IMR-90 (cell line): Measurements from ENCODE around the gene THRA. TPM values are rescaled to one million over a fixed set of nuclear protein-coding genes. Genes with fewer than 3 reads are reported as not detected.

Experiments used
- ATAC-seq: fragments of 200-7000 bp; cut with Tn5 transposase; 2 replicates; pipeline ENCODE4 v1.9.1; 2020; ENCODE audit warnings: low read depth, mild to moderate bottlenecking, moderate library complexity
- BruUV-seq: library from RNA; stranded (reverse); fragments of 400-500 nt; replicated peaks from 2 replicates; lab custom pipeline; 2021; lab: Mats Ljungman, UMichigan
- CTCF ChIA-PET: fragments of 300-600 bp; formaldehyde crosslinking; extraction: SDS; loops from one replicate; lab custom pipeline; 2021; ENCODE audit warnings: antibody characterized with exemption; lab: Yijun Ruan, JAX
- POLR2A ChIA-PET: fragments of 300-600 bp; sonication (Branson Sonifier 250); formaldehyde crosslinking; loops from one replicate; lab custom pipeline; 2022; ENCODE audit warnings: antibody characterized with exemption; ENCODE audit not compliant: unreplicated experiment; lab: Charles Lee
- DNase-seq: peaks from one replicate; pipeline ENCODE4 v3.0.0; 2013
- H2AFZ ChIP-seq: replicated peaks from 2 replicates; pipeline ENCODE3; 2013; ENCODE audit warnings: low read length, mild to moderate bottlenecking; ENCODE audit not compliant: poor library complexity
- H2AK5ac ChIP-seq: 2 replicates; pipeline ENCODE4 v1.6.1; 2013; ENCODE audit warnings: low read depth, low read length, inconsistent platforms
- H2AK9ac ChIP-seq: replicated peaks from 2 replicates; pipeline ENCODE3; 2013; ENCODE audit warnings: mild to moderate bottlenecking, low read depth, low read length, moderate library complexity; ENCODE audit not compliant: poor library complexity
- H2BK120ac ChIP-seq: 2 replicates; pipeline ENCODE4 v1.6.1; 2013; ENCODE audit warnings: low read depth, low read length, inconsistent platforms
- H2BK15ac ChIP-seq: 3 replicates; pipeline ENCODE4 v1.6.1; 2013; ENCODE audit warnings: low read depth, low read length, inconsistent platforms
- H2BK20ac ChIP-seq: 2 replicates; pipeline ENCODE4 v1.6.1; 2013; ENCODE audit warnings: low read depth, mild to moderate bottlenecking, inconsistent platforms, low read length, moderate library complexity
- H2BK5ac ChIP-seq: 2 replicates; pipeline ENCODE4 v1.6.1; 2013; ENCODE audit warnings: mild to moderate bottlenecking, low read depth, low read length, inconsistent platforms; ENCODE audit not compliant: poor library complexity, severe bottlenecking
- H3K14ac ChIP-seq: replicated peaks from 2 replicates; pipeline ENCODE4 v1.6.1; 2013; ENCODE audit warnings: low read depth, low read length, inconsistent platforms
- H3K18ac ChIP-seq: 2 replicates; pipeline ENCODE4 v1.6.1; 2013; ENCODE audit warnings: low read depth, low read length, control low read depth
- H3K23ac ChIP-seq: 2 replicates; pipeline ENCODE4 v1.6.1; 2013; ENCODE audit warnings: low read depth, low read length, inconsistent platforms
- H3K27ac ChIP-seq: 2 replicates; pipeline ENCODE4 v1.5.1; 2013; ENCODE audit warnings: mild to moderate bottlenecking, control low read depth, low read length; ENCODE audit not compliant: insufficient read depth
- H3K27me3 ChIP-seq: 2 replicates; pipeline ENCODE4 v1.6.1; 2013; ENCODE audit warnings: low read length; ENCODE audit not compliant: control insufficient read depth, insufficient read depth
- H3K36me3 ChIP-seq: 2 replicates; pipeline ENCODE4 v1.6.1; 2013; ENCODE audit warnings: low read length, mixed read lengths; ENCODE audit not compliant: control insufficient read depth, insufficient read depth
- H3K4ac ChIP-seq: 2 replicates; pipeline ENCODE4 v1.6.1; 2013; ENCODE audit warnings: low read depth, low read length, inconsistent platforms
- H3K4me1 ChIP-seq: 2 replicates; pipeline ENCODE4 v1.6.1; 2013; ENCODE audit warnings: low read length, mixed read lengths; ENCODE audit not compliant: control insufficient read depth, insufficient read depth
- H3K4me2 ChIP-seq: 2 replicates; pipeline ENCODE4 v1.6.1; 2013; ENCODE audit warnings: low read depth, mild to moderate bottlenecking, control low read depth, low read length, moderate library complexity
- H3K4me3 ChIP-seq: 2 replicates; pipeline ENCODE4 v1.5.1; 2013; ENCODE audit warnings: low read depth, mild to moderate bottlenecking, control low read depth, low read length, moderate library complexity; ENCODE audit not compliant: insufficient read depth
- H3K56ac ChIP-seq: 2 replicates; pipeline ENCODE4 v1.6.1; 2013; ENCODE audit warnings: low read length, inconsistent platforms; ENCODE audit not compliant: insufficient read depth; ENCODE audit errors: extremely low read depth
- H3K79me1 ChIP-seq, 2 experiments: 2 replicates each; pipeline ENCODE4 v1.6.1; 2013; ENCODE audit warnings: low read length in 2 of 2, inconsistent platforms in 1 of 2, low read depth in 1 of 2
- H3K9ac ChIP-seq: 2 replicates; pipeline ENCODE4 v1.6.1; 2013; ENCODE audit warnings: low read depth, low read length, control low read depth
- H3K9me1 ChIP-seq: 2 replicates; pipeline ENCODE4 v1.6.1; 2013; ENCODE audit warnings: low read length, inconsistent platforms; ENCODE audit not compliant: insufficient read depth
- H3K9me3 ChIP-seq: 2 replicates; pipeline ENCODE4 v1.6.1; 2013; ENCODE audit warnings: low read length; ENCODE audit not compliant: control insufficient read depth, insufficient read depth
- H4K20me1 ChIP-seq: 2 replicates; pipeline ENCODE4 v1.6.1; 2013; ENCODE audit warnings: low read length, inconsistent platforms; ENCODE audit not compliant: insufficient read depth
- H4K5ac ChIP-seq: 2 replicates; pipeline ENCODE4 v1.6.1; 2013; ENCODE audit warnings: mild to moderate bottlenecking, low read depth, low read length, control low read depth
- H4K8ac ChIP-seq, 2 experiments: 2 replicates each; pipeline ENCODE4 v1.6.1; 2013; ENCODE audit warnings: low read depth in 2 of 2, low read length in 2 of 2, control low read depth in 1 of 2, inconsistent platforms in 1 of 2
- H4K91ac ChIP-seq: 2 replicates; pipeline ENCODE4 v1.6.1; 2013; ENCODE audit warnings: low read depth, low read length, inconsistent platforms; ENCODE audit not compliant: insufficient read depth
- MAZ ChIP-seq: IDR thresholded peaks from 2 replicates; pipeline ENCODE4 v1.6.1; 2012; ENCODE audit warnings: low read depth, mild to moderate bottlenecking, low read length, improper control_type of control experiment, moderate library complexity, borderline replicate concordance
- RFX5 ChIP-seq: IDR thresholded peaks from 2 replicates; pipeline ENCODE4 v1.8.0; 2012; ENCODE audit warnings: low read depth, mild to moderate bottlenecking, low read length, moderate library complexity
- WGBS, 2 experiments: methylation state at CpG; one replicate each; pipeline versions ENCODE4 v1.1.5 to v1.1.7; 2013; ENCODE audit warnings: missing lambda C conversion rate in 2 of 2; ENCODE audit not compliant: insufficient read length in 1 of 2; ENCODE audit errors: extremely low coverage in 2 of 2; 5-methylcytosine and 5-hydroxymethylcytosine counted together
- dilution Hi-C: fragments of 300-500 bp; cut with HindIII; formaldehyde crosslinking; loops from one replicate; pipeline ENCODE4 v1.14.3; 2018; ENCODE audit warnings: low sequenced_read_pairs; ENCODE audit not compliant: unreplicated experiment
- in situ Hi-C: fragments of 300-500 bp; cut with MboI; formaldehyde crosslinking; loops from 3 replicates; pipeline ENCODE4 v1.14.3; 2019; ENCODE audit warnings: low sequenced_read_pairs, inconsistent platforms, mixed read lengths
- intact Hi-C: fragments of 100-400 bp; cut with micrococcal nuclease; formaldehyde crosslinking; loops from 2 replicates; pipeline ENCODE4 v1.10.0; 2022
- polyA plus RNA-seq, 3 experiments: library from polyadenylated mRNA; depleted of rRNA; stranded (reverse); fragments of >200 nt; gene quantifications; 2 replicates each; pipeline ENCODE4 v1.2.3, GENCODE V29; 2012; ENCODE audit warnings: low replicate concordance in 1 of 3
- total RNA-seq: library from RNA; depleted of rRNA; stranded (reverse); fragments of >200 nt; gene quantifications from 2 replicates; pipeline ENCODE4 v1.2.3, GENCODE V29; 2012

Gene THRA
- total and polyA plus RNA-seq, 2 of the 4 experiments (the other 2 are of a cell fraction), result 22.0 to 23.4 TPM

- peak overlapping the region; percentile 78; the same call in 1 of the 2 replicates for H2BK20ac ChIP-seq
- peaks cover 29% of the 10 kb centered on the region for H3K4me1 ChIP-seq
- peak overlapping the region; percentile 67; the same call in 1 of the 2 replicates for H3K27ac ChIP-seq
- peak overlapping the region; percentile 71 for H2BK5ac ChIP-seq
- TF ChIP-seq MAZ (0 out of 2 replicates have a peak, but pooled peaks have one; percentile 7), RFX5 (no peak)
- peaks cover 10% of the 10 kb centered on the region; the same call in 1 of the 2 replicates for H3K36me3 ChIP-seq
- ATAC-seq, result no peak
- peak overlapping the region; percentile 85 for H3K4me2 ChIP-seq
- intact Hi-C loops, result no loop called here
- peaks cover 24 to 37% of the 10 kb centered on the region in 2 experiments; a peak in 3 of 4 replicates for H3K79me1 ChIP-seq
- peak overlapping the region; percentile 84 for H3K14ac ChIP-seq
- peak overlapping the region; percentile 82 for H2BK120ac ChIP-seq
- H4K91ac ChIP-seq, result peak overlapping the region; percentile 48; the same call in 1 of the 2 replicates
- no peak overlapping the region for H2AFZ ChIP-seq
- peak overlapping the region; percentile 25 for H2BK15ac ChIP-seq
- BruUV-seq, result no TSS peak
- H3K4me3 ChIP-seq, result no peak overlapping the region
- no peaks in the 10 kb centered on the region for H3K9me3 ChIP-seq
- H3K27me3 ChIP-seq, result no peaks in the 10 kb centered on the region
- ChIA-PET CTCF (interaction anchor here (0.5 to 1.1 kb wide), 2 partner anchors 9 to 65 kb away, joined by 3 to 4 read pairs; no protein-coding TSS in a partner anchor), POLR2A (interaction anchor here (1.2 kb wide), 1 partner anchor 47 kb away, joined by 5 read pairs; the partner anchor contains the start of gene MED24)
- dilution Hi-C loops, result no loop called here
- peak overlapping the region; percentile 4 for H2AK9ac ChIP-seq
- H4K8ac ChIP-seq, result peak overlapping the region in 1 of 2 experiments; percentile 55; a peak in 2 of 4 replicates
- peak overlapping the region; percentile 65; the same call in 1 of the 2 replicates for H3K56ac ChIP-seq
- peaks cover 8% of the 10 kb centered on the region; the same call in 1 of the 2 replicates for H4K20me1 ChIP-seq
- H3K4ac ChIP-seq, result peak overlapping the region; percentile 88; the same call in 1 of the 2 replicates
- DNase-seq, result no peak
- no peak overlapping the region for H3K9ac ChIP-seq
- in situ Hi-C loops, result no loop called here
- peaks cover 34% of the 10 kb centered on the region for H3K9me1 ChIP-seq
- peak overlapping the region; percentile 14; the same call in 1 of the 2 replicates for H3K23ac ChIP-seq
- H3K18ac ChIP-seq, result peak overlapping the region; percentile 15; the same call in 1 of the 2 replicates
- WGBS, 2 experiments, result 100% methylated on average over 2 of the region's 16 CpGs; no CpG with 5 or more reads in 1 of the 2 experiments
- peak overlapping the region; percentile 61 for H2AK5ac ChIP-seq
- peak overlapping the region; percentile 19; the same call in 1 of the 2 replicates for H4K5ac ChIP-seq
Measured at GRCh38 chr17:40101367-40102210, 38.8 kb downstream of the THRA start.
